BJ (cell line): ENCODE measurements around the gene SP100. TPM values are rescaled to one million over a fixed set of nuclear protein-coding genes. Genes with fewer than 3 reads are reported as not detected.

ENCODE experiments used
- CTCF ChIA-PET: fragments of 350-600 bp; formaldehyde crosslinking; extraction: SDS; loops from one replicate; lab custom pipeline; 2021; ENCODE audit warnings: antibody characterized with exemption, inconsistent platforms; lab: Yijun Ruan, JAX
- POLR2A ChIA-PET: fragments of 300-600 bp; sonication (Branson Sonifier 250); formaldehyde crosslinking; extraction: SDS; loops from one replicate; lab custom pipeline; 2021; ENCODE audit warnings: antibody characterized with exemption; lab: Charles Lee
- DNase-seq: peaks from one replicate; pipeline ENCODE4 v3.0.0-alpha.2; 2011; ENCODE audit warnings: low read depth
- H3K27me3 ChIP-seq: 2 replicates; pipeline ENCODE4 v1.6.0; 2011; ENCODE audit warnings: low read length; ENCODE audit not compliant: control insufficient read depth, insufficient read depth
- H3K36me3 ChIP-seq: 2 replicates; pipeline ENCODE4 v1.5.1; 2011; ENCODE audit warnings: low read length; ENCODE audit not compliant: control insufficient read depth, insufficient read depth
- H3K4me3 ChIP-seq: 2 replicates; pipeline ENCODE4 v1.5.1; 2011; ENCODE audit warnings: low read depth, mild to moderate bottlenecking, control low read depth, low read length
- CTCF ChIP-seq: IDR thresholded peaks from 2 replicates; pipeline ENCODE4 v1.5.1; 2011; ENCODE audit warnings: low read depth, mild to moderate bottlenecking, control low read depth, inconsistent platforms, low read length, moderate library complexity; ENCODE audit not compliant: insufficient read depth
- polyA plus RNA-seq: library from polyadenylated mRNA; depleted of rRNA; stranded (reverse); fragments of >200 nt; gene quantifications from 2 replicates; pipeline ENCODE4 v1.2.3, GENCODE V29; 2011

The SP100 gene
- polyA plus RNA-seq, 1 experiment = 34.8 TPM

- ChIA-PET CTCF (no interaction called here), POLR2A (no interaction called here)
- no peak for TF ChIP-seq CTCF
- Histone ChIP-seq H3K4me3 (no peak overlapping the region), H3K36me3 (no peaks in the 10 kb centered on the region), H3K27me3 (no peaks in the 10 kb centered on the region)
- no peak for DNase-seq
These were observed 5.7 kb upstream of the SP100 start for GRCh38 chr2:230410263-230410662.

GRCh38 chr2:230410861-230411569 lies 5.0 kb upstream of the SP100 start:
- TF ChIP-seq CTCF = no peak
- DNase-seq = no peak
- no peaks in the 10 kb centered on the region for H3K36me3 ChIP-seq
- ChIA-PET CTCF (no interaction called here), POLR2A (no interaction called here)
- H3K27me3 ChIP-seq = no peaks in the 10 kb centered on the region
- H3K4me3 ChIP-seq = peak overlapping the region; percentile 54

- Histone ChIP-seq H3K36me3 (no peaks in the 10 kb centered on the region), H3K27me3 (no peaks in the 10 kb centered on the region), H3K4me3 (peak overlapping the region; percentile 54)
- DNase-seq = no peak
- CTCF ChIA-PET = no interaction called here
- no peak for TF ChIP-seq CTCF
- POLR2A ChIA-PET = no interaction called here
These were observed 4.2 kb upstream of the SP100 start for GRCh38 chr2:230411570-230412370.

- TF ChIP-seq CTCF = no peak
- ChIA-PET POLR2A (no interaction called here), CTCF (no interaction called here)
These were observed 3.7 kb upstream of the SP100 start for GRCh38 chr2:230412371-230412711.

GRCh38 chr2:230412846-230413245 lies 3.2 kb upstream of the SP100 start:
- no peak for DNase-seq
- H3K27me3 ChIP-seq = no peaks in the 10 kb centered on the region
- ChIA-PET CTCF (no interaction called here), POLR2A (no interaction called here)
- H3K36me3 ChIP-seq = no peaks in the 10 kb centered on the region
- H3K4me3 ChIP-seq = no peak overlapping the region
- TF ChIP-seq CTCF = no peak

More at GRCh38 chr2:230412371-230412711, 3.7 kb upstream of the SP100 start:
- Histone ChIP-seq H3K36me3 (no peaks in the 10 kb centered on the region), H3K27me3 (no peaks in the 10 kb centered on the region), H3K4me3 (peak overlapping the region; percentile 54)
- DNase-seq = no peak
